ENCODE results near the gene ERC2.
A peak's percentile ranks its signal among the peaks of the same experiment; 100 is the strongest.

Gene ERC2

DNA sequence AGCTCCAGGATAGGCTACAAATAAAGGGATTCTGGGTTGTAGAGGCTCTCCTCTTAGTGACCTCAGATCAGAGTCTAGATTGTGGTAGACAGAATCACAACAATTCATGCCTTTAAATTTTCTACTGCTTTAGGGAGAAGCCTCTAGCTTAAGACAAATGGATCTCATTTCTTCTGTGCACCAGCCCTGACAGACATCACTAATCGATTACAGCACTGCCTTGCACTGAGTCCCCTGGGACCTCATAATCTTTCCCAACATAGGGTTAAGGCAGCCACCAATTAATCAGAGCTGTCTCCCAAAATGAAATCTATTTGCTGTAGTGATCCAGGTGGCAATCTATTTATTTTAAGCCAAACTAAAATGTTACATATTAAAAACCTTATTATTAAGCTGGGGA, 544.6 kb downstream of the ERC2 start:
- DNase-seq (ENCODE audit: low read depth), result no peak

DNA sequence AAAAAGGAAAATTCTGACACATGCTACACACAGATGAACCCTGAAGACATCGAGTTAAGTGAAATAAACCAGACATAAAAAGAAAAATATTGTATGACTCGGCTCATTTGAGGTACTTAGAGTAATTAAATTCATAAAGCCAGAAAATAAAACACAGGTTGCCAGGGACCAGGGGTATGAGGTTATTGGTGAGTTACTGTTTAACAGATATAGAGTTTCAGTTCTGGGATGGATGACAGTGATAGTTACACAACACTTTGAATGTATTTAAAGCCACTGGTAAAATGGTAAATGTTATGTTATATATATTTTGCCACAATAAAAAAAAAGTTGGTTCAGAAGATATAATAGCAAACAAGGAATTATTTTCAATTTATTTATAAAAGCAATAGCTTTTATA, 545.1 kb downstream of the ERC2 start:
- no peak for DNase-seq (ENCODE audit: low read depth)

DNA sequence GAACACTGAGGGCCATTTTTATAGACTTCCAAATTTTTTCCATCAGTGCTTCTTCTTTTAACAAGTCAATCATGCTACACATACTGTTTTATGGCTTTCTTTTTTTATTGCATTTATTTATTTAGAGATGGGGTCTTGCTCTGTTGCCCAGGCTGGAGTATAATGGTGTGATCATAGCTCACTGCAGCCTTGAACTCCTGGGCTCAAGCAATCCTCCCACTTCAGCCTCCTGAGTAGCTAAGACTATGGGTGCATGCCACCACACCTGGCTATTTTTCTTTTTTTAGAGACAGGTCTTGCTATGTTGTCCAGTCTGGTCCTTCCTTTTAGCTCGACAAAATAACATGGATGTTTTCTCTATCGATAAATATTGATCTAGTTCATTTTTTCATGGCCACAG, 555.4 kb downstream of the ERC2 start:
- DNase-seq (ENCODE audit: low read depth), result no peak

DNA sequence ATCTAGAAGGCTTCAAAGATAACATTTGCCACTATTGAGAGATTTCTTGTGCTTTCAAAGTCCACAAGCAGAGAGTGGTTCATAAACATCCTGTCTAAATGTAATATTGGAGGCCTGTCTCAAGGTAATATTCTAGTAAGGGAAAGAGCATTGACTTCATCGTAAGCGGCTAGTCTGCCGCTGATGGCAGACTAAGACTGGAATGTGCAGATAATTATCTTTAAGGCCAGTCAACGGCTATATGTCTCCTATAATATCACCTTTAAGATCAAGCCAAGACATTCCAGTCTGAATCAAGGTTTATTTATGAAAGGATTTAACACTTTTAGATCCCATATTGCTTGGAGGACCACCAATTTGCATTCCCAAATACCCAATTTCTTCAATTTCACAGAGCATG, 557.0 kb downstream of the ERC2 start:
- no peak for DNase-seq (ENCODE audit: low read depth)

DNA sequence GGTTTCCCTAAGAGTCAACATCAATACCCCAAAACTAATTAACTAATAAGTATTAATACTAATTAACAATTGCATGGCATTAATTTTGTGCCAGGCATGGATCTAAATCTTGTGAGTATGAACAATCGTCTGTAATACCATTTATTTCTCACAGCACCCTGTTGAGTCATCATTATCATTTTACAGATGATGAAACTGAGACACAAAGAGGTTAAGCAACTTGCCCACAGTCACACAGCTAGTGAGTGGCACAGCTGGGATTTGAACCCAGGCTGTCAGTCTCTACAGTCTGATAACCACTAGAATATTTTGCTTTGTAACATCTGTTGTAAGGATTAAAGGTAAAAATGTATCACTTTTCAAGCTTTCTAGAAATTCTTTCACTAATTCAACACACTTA, 557.7 kb downstream of the ERC2 start:
- peak; percentile 3 for DNase-seq (ENCODE audit: low read depth)

DNA sequence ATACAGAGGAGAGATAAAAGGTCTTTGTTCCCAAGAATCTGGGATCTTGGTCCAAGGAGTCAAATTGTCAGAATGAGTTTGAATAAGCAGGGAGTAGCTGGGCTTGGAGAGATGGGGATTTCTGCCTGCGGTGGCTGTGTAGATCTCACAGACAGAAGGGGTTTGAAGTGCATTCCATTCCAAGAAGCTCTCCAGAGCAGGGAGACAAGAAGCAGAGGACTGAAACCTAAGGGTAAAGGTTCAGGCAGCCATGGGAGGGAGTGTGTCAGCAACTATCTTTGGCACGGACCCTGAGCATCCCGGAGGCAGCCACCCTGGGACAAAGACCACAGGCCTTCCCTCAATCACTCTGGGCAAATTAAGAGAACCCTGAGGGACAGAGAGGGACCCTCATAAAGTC, 558.9 kb downstream of the ERC2 start:
- DNase-seq (ENCODE audit: low read depth), result no peak

DNA sequence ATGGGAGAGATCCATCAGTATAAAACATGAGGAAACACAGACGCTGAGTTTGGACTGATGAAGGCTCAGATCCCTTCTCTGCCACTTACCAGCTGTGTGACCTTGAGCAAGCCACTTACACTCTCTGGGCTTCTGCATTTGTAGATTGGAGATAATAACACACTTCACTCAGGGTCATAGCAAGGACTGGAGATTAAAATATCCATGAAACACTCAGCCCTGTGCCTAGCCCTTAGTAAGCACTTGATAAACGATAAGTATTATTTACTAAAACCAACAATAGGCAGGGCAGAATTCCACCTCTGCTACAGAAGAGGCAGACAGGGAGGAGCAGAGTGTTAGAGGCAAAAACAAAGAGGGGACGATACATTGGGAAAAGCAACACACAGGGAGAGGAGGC, 560.7 kb downstream of the ERC2 start:
- no peak for DNase-seq (ENCODE audit: low read depth)

DNA sequence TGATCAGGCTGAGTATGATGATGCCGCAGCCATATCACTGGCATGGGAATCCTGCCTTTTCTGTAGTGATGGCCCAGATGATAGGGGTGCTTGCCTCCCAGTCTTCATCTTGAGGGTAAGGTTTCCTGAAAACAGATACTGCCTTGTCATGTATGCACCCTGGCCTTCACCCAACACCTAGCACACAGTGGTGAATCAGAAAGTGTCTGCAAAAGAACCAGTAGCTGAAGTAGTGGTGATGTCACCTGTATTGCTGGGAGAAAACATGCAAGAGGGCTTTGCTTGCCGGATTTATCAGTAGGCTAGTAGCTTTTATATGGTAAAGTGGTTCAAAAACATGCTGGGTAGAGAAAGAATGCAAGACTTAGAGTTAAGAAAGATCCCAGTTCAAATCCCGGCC, 561.4 kb downstream of the ERC2 start:
- no peak for DNase-seq (ENCODE audit: low read depth)

DNA sequence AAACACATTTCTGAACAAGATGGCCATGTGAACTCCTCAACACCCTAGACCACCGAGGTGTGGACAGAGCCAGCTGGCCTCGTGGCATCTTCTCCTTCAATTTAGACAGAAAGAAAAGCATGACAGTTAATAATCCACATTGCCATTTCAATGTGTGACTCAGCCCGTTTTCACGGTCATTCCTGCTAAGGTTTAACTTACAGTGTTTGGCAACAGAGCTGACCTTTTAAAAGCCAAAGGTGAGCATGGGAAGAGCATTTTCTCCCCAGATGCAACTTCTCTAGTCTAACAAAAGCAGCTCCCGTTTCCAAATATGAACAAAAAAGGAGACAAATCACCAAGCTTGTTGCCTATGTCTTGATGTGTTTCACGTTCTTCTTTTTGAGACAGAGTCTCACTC, 563.6 kb downstream of the ERC2 start:
- no peak for DNase-seq (ENCODE audit: low read depth)

DNA sequence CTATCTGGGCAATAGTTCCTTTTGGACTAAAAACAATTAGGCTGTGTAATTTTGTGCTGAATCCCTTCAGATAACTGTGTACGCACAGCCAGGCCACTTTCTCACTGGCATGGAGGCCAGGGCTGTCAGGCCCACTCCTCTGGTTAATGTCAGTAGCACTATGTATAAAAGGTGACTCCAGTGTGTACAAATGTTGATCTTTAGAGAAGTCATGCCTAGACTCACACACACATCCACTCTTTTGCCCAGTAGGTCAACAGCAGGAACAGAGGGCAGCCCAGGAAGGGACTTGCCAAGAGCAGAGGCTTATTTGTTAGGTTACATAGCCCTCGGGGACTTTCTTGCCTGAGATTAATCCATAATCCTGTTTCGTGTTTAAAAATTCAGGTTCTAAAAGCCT, 564.6 kb downstream of the ERC2 start:
- DNase-seq (ENCODE audit: low read depth), result no peak

DNA sequence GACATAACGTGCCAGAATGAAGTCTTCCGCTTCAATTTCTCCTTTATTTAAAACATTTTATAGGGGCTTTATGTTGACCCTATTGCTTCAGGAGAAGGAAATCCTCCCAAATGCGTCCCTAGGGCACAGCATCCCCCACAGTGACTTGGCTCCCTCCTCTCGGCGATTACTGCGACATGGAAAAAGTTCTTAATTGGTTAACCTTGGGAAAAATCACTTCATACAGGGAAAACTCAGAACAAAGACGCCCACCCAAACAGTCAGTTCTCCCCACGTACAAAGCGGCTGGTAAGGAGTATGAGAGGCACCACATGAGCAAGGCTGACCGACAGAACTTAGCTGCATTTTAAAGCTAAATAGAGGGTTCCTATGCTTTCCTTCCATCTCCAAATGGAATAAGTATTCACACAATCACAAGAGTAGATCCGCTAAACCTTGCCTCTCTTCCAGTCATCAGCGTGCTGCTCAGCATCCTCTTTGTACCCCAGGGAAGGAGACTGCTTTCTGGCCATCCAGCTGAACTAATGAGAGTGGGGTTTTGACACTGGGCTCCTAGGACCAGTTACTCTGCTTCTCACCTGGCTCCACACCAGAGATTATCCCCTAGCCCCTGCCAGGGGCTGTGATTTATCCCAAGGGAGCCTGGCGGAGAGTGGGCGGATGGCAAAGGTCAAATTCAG, 565.9 kb downstream of the ERC2 start:
- DNase-seq (ENCODE audit: low read depth), result no peak

DNA sequence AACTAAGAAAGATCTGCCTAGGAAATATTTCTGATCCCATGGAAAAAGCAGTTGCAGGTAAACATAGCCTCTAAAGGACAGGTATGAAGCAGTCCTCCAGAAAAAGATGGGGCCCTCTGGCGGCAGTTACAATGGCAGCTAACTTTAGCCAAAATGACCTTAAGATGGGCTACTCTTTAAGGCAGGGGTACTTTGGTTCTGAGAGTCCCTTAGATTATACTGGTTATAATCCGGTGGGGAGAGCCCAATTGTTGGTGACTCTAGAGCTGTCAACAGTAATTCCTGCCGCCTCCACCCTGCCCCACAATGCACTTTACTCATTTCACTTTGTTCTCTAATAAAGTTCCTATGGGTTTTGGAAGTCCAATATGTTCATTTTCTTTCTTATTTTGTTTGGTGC, 568.4 kb downstream of the ERC2 start:
- DNase-seq (ENCODE audit: low read depth), result no peak

DNA sequence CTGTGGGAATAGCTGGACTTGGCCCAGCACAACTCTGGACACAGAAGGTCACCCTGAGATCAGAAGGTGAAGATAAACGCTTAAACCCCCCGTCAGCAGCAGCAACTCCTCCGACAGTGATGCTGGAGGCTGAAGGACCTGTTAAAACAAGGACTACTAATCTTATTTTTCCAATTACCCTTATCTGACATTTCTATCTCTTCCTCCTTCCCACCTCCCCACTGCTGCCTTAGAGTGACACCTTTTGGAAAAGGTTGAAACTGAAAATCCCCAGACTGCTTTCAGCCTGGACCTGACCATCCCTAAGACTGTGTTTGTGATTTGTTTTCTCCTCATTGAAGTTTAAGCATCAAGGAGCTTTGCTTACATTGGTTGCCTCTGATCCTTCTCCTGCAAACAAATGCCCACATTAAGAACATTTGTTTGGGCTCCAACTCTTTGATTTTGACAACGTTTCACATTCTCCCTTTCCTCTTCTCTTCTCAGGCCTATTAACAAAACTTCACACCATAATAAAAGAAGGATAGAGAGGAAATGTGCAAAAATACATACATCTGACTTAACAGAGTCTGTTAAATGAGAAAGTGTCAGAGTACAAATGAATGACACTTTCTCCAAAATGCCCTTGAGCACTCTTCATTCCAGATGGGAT, 570.6 kb downstream of the ERC2 start:
- no peak for DNase-seq (ENCODE audit: low read depth)

DNA sequence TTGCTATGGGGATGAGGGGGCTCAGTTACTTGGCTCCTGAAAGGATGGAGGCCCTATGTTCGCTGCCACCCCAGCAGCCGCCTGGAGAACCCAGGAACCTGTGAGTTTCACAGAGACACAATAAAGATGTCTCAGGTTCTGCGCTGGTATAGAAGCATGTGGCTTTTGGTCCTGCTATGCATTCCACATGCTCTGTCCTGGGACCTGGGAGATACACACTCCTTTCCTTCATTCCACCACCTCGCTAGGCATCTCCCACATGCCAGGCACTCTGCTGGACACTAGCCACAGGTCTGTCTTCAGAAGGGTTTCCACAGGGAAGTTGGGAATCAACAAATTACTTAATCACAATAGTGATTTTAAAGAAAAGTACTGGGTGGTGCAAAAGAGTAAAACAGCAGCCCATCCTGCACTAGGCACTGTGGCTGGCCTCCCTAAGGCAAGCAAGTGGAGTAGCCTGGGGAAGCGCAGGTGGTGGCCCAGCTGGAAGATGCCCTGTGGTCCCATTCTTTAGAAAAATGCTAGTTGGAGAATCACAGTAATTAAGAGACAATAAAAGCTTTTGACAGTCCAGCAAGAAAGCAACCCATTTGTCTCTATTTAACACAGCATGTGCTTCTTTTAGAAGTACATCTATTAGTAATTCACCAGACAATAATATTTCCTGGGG, 572.2 kb downstream of the ERC2 start:
- DNase-seq (ENCODE audit: low read depth), result no peak

DNA sequence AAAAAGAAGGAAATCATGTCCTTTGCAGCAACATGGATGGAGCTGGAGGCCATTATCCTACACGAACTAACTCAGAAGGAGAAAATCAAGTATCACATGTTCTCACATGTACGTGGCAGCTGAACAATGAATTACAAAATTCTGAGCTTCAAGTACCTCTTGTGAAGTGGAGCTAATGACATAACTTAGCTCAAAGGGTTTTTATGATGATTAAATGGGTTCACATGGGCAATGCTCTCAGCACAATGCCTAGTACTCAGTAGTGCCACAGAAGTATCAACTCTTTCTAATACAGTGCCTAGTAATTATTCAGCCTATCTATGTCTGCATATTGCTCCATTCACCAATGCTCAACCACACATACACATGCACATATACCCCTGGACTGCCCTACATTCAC, 573.7 kb downstream of the ERC2 start:
- no peak for DNase-seq (ENCODE audit: low read depth)

DNA sequence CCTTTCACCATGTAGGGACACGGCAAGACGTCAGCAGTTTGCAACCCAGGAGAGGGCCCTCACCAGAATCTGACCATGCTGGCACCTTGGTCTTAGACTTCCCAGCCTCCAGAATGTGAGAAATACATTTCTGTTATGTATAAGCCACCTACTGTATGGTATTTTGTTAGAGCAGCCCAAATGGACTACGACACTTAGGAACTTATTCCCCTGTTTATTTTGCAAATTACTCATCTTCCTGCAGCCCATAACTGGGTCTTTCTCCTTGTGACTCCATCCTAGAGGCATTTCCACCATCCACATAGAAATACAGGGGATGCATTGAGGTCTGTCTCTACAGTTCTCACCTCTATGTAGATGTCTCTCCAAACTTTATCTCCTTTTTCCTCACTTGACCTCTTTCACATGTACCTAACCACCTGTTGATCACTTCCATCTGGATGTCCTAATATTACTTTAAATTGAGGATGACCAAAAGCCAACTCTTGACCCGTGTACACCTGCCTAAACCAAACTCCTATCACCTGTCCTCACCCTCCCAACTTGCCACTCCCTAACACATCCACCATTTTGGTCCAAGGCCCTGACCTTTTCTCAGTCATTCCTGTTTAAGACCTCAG, 575.1 kb downstream of the ERC2 start:
- no peak for DNase-seq (ENCODE audit: low read depth)

DNA sequence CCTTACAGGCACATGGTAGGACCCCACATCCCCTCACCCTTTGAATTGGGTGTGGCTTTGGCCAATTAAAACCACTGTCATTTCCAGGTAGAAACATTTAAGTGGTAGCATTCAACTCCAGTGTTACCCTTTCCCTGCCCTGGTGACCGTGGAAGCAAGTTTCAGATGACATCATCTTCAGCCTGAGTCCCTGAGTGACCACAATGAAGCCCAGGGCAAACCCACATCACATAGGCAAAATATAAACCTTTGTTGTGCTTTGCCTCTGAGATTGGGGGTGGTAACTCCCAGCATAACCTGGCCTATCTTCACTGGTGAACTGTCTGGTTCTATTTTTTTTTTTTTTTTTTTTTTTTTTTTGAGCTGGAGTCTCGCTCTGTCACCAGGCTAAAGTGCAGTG, 577.2 kb downstream of the ERC2 start:
- no peak for DNase-seq (ENCODE audit: low read depth)

DNA sequence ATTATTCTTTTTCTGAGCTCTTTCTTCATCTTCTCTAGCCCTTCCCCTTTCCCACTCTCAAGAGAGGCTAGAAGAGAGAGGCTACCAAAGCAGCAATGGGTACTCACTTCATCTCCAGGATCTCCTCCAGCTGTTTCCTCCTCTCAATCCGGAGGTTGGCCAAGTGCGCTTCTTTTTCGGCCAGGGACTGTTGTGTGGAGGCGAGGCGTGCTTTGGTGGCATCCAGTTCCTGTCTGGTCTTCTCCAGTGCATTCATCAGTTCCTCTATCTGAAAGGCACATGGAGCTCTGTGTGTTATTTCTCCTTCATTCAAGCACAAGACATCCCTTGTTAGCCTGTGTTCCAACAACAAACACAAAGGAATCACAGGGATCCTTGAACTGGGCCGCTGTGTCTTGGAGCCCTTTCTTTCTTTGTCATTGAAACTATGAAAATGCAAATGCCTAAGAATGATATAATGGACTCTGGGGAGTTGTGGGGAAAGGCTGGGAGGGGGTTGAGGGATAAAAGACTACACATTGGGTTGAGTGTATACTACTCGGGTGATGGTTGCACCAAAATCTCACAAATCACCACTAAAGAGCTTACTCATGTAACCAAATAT, 579.9 kb downstream of the ERC2 start:
- DNase-seq (ENCODE audit: low read depth), result no peak

DNA sequence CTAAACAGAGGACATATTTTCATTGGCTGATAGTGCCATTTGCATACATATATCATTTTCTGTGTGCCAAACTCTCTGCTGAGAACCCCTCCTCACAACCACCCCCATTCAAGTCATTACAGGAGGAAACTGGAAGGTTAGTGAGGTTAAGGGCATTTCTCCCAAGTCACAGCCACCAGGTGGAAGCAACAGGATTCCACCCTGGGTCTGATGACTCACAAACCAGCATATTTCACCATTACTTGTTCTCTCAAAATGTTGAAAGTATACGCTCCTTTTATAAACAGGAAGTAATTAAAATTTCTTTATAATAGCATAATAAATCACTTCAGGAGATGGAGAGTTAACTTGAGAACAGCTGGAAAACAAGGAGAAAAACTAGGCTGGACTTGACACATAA, 582.5 kb downstream of the ERC2 start:
- no peak for DNase-seq (ENCODE audit: low read depth)

DNA sequence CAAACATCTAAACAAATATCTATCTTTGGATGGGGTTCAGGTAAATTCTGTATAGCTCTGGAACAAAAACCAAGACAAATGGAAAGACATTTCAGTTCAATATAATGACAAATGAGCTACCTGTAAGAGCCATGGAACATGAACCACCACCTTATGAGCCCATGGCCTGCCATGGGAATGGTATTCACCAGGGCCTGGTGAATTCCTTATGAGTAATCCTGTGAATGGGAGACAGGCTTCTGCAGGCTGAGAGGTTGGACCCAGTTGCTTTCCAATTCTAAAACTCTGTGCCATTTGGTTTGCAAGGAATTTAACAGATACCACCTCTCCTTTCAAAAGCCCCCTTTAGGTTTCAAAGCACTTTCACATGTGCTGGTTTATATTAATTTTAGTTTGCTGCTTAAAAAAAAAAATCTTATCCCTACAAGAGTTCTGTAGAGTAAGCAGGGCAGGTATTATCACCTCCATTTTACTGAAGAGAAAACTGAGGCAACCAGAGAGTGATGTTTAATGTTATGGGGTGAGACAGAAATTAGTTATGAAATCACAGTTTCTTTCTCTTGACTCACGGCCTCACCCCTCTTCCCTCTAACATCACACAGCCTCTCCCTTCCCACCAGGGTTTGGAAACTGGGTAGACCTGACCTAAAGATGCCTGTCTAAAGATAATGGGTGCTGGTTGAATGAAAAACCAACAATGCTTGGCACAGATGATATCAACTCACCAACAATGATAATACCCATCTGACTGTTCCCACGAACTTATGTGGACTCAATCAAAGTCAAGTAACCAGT, 583.6 kb downstream of the ERC2 start:
- DNase-seq (ENCODE audit: low read depth), result no peak

DNA sequence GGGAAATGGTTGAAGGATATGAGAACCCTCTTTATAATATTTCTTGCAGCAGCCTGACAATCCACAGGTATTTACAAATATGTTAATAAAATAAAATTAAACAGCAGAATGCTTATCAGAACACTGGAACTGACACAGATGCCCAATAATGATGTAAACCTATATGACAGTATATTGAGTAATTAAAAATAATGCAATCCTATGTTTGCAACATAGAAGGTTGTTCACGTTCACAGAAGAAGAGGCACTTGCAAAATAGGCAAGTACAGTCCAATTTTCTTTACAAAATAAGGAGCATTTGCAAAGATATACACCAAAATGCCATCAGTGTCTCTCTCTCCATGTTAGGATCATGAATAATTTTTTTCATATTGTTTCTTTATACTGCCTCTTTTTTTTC, 584.2 kb downstream of the ERC2 start:
- DNase-seq (ENCODE audit: low read depth), result no peak

DNA sequence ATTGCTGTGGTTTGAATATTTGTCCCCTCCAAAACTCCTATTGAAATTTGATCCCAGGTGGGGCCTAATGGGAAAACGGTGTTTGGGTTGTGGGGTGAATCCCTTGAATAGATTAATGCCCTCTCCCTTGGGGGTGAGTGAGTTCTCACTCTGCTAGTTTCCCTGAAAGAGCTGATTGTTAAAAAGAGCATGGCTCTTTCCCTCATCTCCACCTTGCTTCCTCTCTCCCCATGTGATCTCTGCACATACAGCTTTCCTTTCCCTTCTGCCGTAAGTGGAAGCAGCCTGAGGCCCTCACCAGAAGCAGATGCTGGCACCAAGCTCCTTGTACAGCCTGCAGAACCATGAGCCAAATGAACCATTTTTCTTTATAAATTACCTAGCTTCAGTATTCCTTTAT, 586.3 kb downstream of the ERC2 start:
- no peak for DNase-seq (ENCODE audit: low read depth)

Data from stromal cell of bone marrow (primary cell).